ENCODE data around the gene FMO1. TPM values are rescaled to one million over a fixed set of nuclear protein-coding genes. Genes with fewer than 3 reads are reported as not detected.
"Not testable (repeated sequence)": the region's sequence is repeated elsewhere in the genome, so short reads cannot be mapped to it uniquely, and the experiment has no call there.

Gene FMO1
- total RNA-seq, 4 donors from 2014 or later, result 0.77 to 14.1 (median 2.7) TPM

- intact Hi-C loops (cut with DNase I; ENCODE audit: low total_unique reads), result no loop called here
- no peaks in the 10 kb centered on the region for H3K9me3 ChIP-seq
- no peaks in the 10 kb centered on the region for H3K27me3 ChIP-seq
- H3K27ac ChIP-seq, result peak overlapping the region; percentile 8 to 13
- no peaks in the 10 kb centered on the region for H3K36me3 ChIP-seq
- no peaks in the 10 kb centered on the region for H3K4me1 ChIP-seq
- DNase-seq, result peak in 1 of 2 donors; percentile 27
- no peak for TF ChIP-seq POLR2A (IDR thresholded peaks at IDR 0.05)
- no peak for TF ChIP-seq CTCF (IDR thresholded peaks at IDR 0.05)
- no peak overlapping the region for H3K4me3 ChIP-seq
Measured at GRCh38 chr1:171222936-171223335, 25.4 kb upstream of the FMO1 start.

- H3K4me1 ChIP-seq; H3K36me3 ChIP-seq; DNase-seq; H3K9me3 ChIP-seq; H3K27me3 ChIP-seq; H3K4me3 ChIP-seq; intact Hi-C loops (cut with DNase I; ENCODE audit: low total_unique reads): not testable (repeated sequence)
- peak overlapping the region in 1 of 2 donors; percentile 7 for H3K27ac ChIP-seq
Measured at GRCh38 chr1:171224257-171224656, 24.0 kb upstream of the FMO1 start.

- no peaks in the 10 kb centered on the region for H3K4me1 ChIP-seq
- no peak overlapping the region for H3K4me3 ChIP-seq
- no peak overlapping the region for H3K27ac ChIP-seq
- TF ChIP-seq POLR2A (IDR thresholded peaks at IDR 0.05), result no peak
- TF ChIP-seq CTCF (IDR thresholded peaks at IDR 0.05), result peak; percentile 58 to 92 (median 75)
- no peaks in the 10 kb centered on the region for H3K9me3 ChIP-seq
- intact Hi-C loops (cut with DNase I; ENCODE audit: low total_unique reads), result no loop called here
- no peaks in the 10 kb centered on the region for H3K27me3 ChIP-seq
- DNase-seq, result peak in 1 of 2 donors; percentile 50
- no peaks in the 10 kb centered on the region for H3K36me3 ChIP-seq
Measured at GRCh38 chr1:171226747-171227370, 21.4 kb upstream of the FMO1 start.

GRCh38 chr1:171231326-171231725, 17.0 kb upstream of the FMO1 start:
- H3K27ac ChIP-seq, result no peak overlapping the region
- no peaks in the 10 kb centered on the region for H3K36me3 ChIP-seq
- no peaks in the 10 kb centered on the region for H3K27me3 ChIP-seq
- intact Hi-C loops (cut with DNase I; ENCODE audit: low total_unique reads), result no loop called here
- H3K9me3 ChIP-seq, result no peaks in the 10 kb centered on the region
- TF ChIP-seq POLR2A (IDR thresholded peaks at IDR 0.05) (no peak), CTCF (IDR thresholded peaks at IDR 0.05) (no peak)
- no peak overlapping the region for H3K4me3 ChIP-seq
- no peaks in the 10 kb centered on the region for H3K4me1 ChIP-seq
- no peak for DNase-seq

- no peaks in the 10 kb centered on the region for H3K36me3 ChIP-seq
- no peaks in the 10 kb centered on the region for H3K9me3 ChIP-seq
- DNase-seq, result no peak
- TF ChIP-seq CTCF (IDR thresholded peaks at IDR 0.05), result no peak
- TF ChIP-seq POLR2A (IDR thresholded peaks at IDR 0.05), result no peak
- no peaks in the 10 kb centered on the region for H3K27me3 ChIP-seq
- no peak overlapping the region for H3K27ac ChIP-seq
- no peak overlapping the region for H3K4me3 ChIP-seq
- no peaks in the 10 kb centered on the region for H3K4me1 ChIP-seq
- intact Hi-C loops (cut with DNase I; ENCODE audit: low total_unique reads), result no loop called here
Measured at GRCh38 chr1:171233183-171233582, 15.1 kb upstream of the FMO1 start.

- H3K27me3 ChIP-seq; H3K4me3 ChIP-seq; H3K27ac ChIP-seq; intact Hi-C loops (cut with DNase I; ENCODE audit: low total_unique reads); H3K4me1 ChIP-seq; H3K36me3 ChIP-seq; DNase-seq; H3K9me3 ChIP-seq: not testable (repeated sequence)
Measured at GRCh38 chr1:171236231-171236630, 12.1 kb upstream of the FMO1 start.

Data from uterus (tissue), 4 donors.